Loucy (cell line): ENCODE data around the gene IL1A.

Experiments used
- CTCF ChIP-seq: fragments of 200-600 bp; sonication (generic); conservative IDR thresholded peaks from 2 replicates; pipeline ENCODE4 v1.5.1; 2014; ENCODE audit warnings: mild to moderate bottlenecking, antibody characterized with exemption, low read length
- EZH2phosphoT487 ChIP-seq: fragments of 200-600 bp; IDR thresholded peaks from 2 replicates; pipeline ENCODE4 v1.6.1; 2018; ENCODE audit warnings: antibody characterized with exemption, mild to moderate bottlenecking, moderate library complexity, borderline replicate concordance

DNA sequence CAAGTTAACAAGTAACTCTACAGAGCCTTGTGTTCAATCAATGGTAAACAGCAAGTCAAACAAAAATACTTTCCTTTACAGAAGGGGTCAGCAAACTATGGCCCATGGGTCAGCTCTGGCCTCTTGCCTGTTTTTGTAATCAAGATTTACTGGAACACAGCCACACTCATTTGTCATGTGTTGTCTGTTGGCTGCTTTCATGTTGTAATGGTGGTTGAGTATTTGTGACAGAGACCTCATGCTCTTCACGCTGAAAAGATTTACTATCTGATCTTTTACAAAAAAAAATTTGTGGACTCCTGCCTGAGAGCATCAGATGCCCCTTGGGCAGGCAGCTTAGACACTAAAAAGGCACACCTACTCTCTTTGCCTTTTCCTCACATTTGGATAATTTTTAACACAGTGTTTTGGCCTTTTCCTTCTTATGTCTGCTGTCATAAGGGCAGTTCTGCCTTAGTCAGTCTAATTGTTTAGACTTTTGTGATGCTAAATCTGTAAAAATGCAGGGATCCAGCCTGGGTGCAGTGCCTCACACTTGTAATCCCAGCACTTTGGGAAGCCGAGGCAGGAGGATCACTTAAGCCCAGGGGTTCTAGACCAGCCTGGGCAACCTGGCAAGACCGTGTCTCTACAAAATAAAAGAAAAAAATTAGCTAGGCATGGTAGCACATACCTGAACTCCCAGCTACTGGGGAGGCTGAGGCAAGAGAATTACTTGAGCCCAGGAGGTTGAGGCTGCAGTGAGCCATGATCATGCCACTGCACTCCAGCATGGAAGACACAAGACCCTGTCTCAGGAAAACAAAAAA lies 34.0 kb upstream of the IL1A start:
- TF ChIP-seq CTCF: no peak
- no peak for TF ChIP-seq EZH2phosphoT487
